ENCODE results near the gene ONECUT2.
A peak's percentile ranks its signal among the peaks of the same experiment; 100 is the strongest.

The ONECUT2 gene

DNA sequence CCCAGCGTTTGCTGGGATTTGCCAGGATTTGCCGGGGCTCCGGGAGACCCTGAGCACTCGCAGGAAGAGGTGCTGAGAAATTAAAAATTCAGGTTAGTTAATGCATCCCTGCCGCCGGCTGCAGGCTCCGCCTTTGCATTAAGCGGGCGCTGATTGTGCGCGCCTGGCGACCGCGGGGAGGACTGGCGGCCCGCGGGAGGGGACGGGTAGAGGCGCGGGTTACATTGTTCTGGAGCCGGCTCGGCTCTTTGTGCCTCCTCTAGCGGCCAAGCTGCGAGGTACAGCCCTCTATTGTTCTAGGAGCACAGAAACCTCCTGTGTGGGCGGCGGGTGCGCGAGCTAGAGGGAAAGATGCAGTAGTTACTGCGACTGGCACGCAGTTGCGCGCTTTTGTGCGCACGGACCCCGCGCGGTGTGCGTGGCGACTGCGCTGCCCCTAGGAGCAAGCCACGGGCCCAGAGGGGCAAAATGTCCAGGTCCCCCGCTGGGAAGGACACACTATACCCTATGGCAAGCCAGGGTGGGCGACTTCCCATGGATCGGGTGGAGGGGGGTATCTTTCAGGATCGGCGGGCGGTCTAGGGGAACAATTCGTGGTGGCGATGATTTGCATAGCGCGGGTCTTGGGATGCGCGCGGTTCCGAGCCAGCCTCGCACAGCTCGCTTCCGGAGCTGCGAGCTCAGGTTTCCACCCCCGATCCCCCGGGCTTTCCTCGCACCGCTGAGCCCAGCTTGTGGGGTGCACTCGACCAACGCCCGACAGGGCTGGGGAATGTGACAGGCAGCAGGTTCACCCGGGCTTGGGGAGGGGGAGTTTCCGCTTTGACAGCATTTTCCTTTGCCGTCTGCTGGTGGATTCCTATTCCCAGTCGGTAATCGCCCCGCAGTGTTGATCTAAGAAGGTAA, 2.8 kb downstream of the ONECUT2 start:
- peak overlapping the region; percentile 29 for H3K27ac Mint-ChIP-seq
- peaks cover 10% of the 10 kb centered on the region for H3K36me3 Mint-ChIP-seq
- H3K4me1 Mint-ChIP-seq, result peaks cover 35% of the 10 kb centered on the region
- H3K27me3 Mint-ChIP-seq, result peaks cover 88% of the 10 kb centered on the region
- H3K9me3 Mint-ChIP-seq, result peaks cover 5% of the 10 kb centered on the region
- H3K4me3 Mint-ChIP-seq, result peak overlapping the region; percentile 47
- no peak for ATAC-seq

DNA sequence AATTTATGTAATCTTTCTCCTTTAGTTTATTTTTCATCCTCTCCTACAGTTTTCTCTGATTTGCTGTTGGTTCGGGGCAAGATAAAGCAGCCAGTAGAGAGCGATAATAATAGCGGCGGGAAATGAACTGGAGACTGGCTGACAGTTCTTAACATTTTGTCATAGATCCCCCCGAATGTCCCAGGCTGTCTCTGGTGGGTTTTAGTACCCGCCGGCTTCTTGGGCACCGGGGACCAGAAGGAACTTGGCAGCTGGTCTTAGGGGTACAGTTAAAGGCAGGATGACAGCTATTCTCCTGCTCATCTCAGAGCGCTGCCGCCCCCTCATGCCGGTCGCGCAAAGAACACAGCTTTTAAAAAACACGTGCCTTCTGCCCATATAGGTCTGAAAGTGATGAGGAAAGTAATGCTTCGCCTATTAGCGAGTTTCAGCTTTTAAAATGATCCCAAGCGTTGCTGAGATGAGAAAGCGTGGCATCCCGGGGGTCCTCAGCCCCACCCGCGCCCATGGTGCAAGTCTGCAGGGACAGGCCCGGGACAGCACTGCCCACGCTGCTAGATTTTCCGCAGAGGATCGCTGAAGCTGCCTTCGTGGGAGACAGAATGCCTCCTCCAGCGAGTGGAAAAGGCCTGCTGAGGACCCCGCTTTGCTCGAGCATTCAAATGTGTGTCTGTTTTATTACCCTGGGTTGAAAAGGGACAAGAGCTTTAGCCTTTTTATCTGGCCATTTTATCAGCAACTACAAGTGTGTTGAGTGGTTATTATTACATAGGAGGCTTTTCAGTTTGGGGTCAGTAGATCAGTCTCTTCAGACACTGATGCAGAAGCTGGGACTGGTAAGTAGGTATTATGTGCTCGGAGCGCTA, 3.8 kb downstream of the ONECUT2 start:
- no peak for ATAC-seq
- H3K27ac Mint-ChIP-seq, result no peak overlapping the region
- H3K9me3 Mint-ChIP-seq, result peaks cover 5% of the 10 kb centered on the region
- peaks cover 88% of the 10 kb centered on the region for H3K27me3 Mint-ChIP-seq
- peaks cover 10% of the 10 kb centered on the region for H3K36me3 Mint-ChIP-seq
- H3K4me3 Mint-ChIP-seq, result no peak overlapping the region
- peaks cover 32% of the 10 kb centered on the region for H3K4me1 Mint-ChIP-seq

DNA sequence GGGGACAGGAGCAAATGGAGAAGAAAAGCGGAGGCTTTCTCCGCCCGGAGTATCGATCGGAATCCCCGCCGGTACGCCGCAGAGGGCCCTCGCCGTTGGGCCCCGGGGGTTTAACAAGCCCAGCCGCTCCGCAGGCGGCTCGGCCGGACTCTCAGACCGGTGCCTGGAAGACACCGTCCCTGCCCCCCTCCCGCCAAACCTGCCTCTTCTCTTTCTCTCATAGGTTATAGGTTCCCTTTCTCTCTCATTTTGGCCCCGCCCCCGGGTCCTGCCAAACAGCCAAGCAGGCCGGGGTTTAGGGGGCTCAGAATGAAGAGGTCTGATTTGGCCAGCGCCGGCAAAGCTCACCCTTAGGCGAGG, 4.4 kb downstream of the ONECUT2 start:
- peaks cover 5% of the 10 kb centered on the region for H3K9me3 Mint-ChIP-seq
- peaks cover 88% of the 10 kb centered on the region for H3K27me3 Mint-ChIP-seq
- H3K36me3 Mint-ChIP-seq, result peaks cover 10% of the 10 kb centered on the region
- H3K4me1 Mint-ChIP-seq, result peaks cover 26% of the 10 kb centered on the region
- H3K27ac Mint-ChIP-seq, result no peak overlapping the region
- no peak overlapping the region for H3K4me3 Mint-ChIP-seq
- ATAC-seq, result no peak

DNA sequence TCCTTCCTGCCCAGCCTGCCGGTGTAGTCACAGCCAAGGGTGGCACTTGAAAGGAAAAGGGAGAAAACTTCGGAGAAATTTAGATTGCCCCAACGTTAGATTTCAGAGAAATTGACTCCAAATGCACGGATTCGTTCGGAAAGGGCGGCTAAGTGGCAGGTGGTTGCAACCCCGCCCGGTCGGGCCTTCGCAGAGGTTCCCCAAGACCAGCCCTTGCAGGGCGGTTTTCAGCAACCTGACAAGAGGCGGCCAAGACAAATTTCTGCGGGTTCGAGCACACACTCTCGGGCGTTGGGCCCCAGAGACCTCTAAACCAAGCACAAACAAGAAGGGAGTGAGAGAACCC, 4.8 kb downstream of the ONECUT2 start:
- Mint-ChIP-seq H3K27ac (no peak overlapping the region), H3K4me3 (no peak overlapping the region), H3K27me3 (peaks cover 88% of the 10 kb centered on the region), H3K9me3 (peaks cover 5% of the 10 kb centered on the region), H3K4me1 (peaks cover 26% of the 10 kb centered on the region), H3K36me3 (peaks cover 10% of the 10 kb centered on the region)
- no peak for ATAC-seq

DNA sequence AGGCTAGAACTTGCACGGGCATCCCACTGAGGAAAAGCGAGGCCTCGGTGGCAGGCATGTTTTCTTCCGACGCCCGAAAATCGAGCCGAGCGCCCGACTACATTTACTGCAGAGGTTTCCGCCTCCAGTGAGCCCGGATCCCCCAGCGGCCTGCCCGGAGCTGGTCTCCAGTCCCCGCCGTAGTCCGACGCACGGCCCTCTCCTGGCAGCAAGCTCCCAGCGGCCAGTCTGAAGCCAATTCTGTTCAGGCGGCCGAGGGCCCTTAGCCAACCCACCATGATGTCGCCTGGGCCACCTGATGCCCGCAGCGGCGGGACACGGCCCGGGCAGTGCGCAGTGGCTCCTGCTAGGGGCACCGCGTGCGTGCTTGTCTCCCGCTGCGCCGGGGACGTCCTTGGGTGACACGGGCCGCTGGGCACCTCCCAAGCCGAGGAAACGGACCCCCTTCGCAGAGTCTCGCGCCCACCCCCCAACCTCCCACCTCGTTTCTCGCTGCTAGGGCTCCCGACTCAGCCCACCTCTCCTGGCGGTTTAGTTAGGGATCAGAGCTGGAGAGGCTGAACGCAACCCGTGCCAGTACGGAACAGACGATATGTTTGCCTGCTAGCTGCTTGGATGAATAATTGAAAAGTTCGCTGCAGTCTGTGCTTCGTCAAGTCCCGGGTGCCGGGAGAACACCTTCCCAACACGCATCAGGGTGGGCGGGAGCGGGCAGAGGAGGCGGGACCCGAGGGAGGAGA, 5.3 kb downstream of the ONECUT2 start:
- peaks cover 5% of the 10 kb centered on the region for H3K9me3 Mint-ChIP-seq
- H3K27ac Mint-ChIP-seq, result no peak overlapping the region
- peaks cover 26% of the 10 kb centered on the region for H3K4me1 Mint-ChIP-seq
- no peak overlapping the region for H3K4me3 Mint-ChIP-seq
- H3K27me3 Mint-ChIP-seq, result peaks cover 94% of the 10 kb centered on the region
- ATAC-seq, result no peak
- peaks cover 10% of the 10 kb centered on the region for H3K36me3 Mint-ChIP-seq

DNA sequence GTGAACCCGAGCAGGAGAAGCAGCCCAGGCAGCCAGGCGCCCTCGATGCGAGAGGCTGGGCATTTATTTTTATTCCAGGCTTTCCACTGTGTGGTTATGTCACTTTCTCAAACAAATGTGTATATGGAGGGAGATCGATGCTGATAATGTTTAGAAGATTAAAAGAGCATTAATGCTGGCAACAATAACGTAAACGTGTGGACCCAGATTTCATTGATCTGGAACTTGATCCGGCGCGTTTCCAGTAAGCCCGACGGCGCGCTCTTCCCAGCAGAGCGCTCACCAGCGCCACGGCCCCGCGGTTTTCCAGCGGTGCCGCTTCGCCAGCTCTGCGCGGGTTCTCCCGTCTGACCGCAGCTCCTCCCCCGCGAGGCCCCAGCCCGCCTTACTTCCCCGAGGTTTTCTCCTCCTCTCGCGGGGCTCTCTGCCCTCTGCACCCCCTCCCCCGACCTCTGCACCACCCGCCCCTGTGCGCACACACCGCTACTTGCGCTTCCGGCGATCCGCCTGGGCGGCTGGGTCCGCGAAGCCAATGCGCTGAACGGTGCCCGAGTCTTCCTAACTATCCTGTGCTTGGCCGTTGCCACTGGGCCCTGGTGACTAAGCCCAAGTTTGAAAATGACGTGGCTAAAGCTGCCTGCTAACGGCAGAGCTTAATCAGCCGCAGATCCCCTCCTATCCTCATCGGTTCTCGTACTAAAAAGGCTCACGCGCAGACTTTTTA, 6.1 kb downstream of the ONECUT2 start:
- no peak for ATAC-seq
- Mint-ChIP-seq H3K4me3 (peak overlapping the region; percentile 70), H3K4me1 (peaks cover 26% of the 10 kb centered on the region), H3K9me3 (peaks cover 5% of the 10 kb centered on the region), H3K27me3 (peaks cover 94% of the 10 kb centered on the region), H3K27ac (no peak overlapping the region), H3K36me3 (peaks cover 10% of the 10 kb centered on the region)

DNA sequence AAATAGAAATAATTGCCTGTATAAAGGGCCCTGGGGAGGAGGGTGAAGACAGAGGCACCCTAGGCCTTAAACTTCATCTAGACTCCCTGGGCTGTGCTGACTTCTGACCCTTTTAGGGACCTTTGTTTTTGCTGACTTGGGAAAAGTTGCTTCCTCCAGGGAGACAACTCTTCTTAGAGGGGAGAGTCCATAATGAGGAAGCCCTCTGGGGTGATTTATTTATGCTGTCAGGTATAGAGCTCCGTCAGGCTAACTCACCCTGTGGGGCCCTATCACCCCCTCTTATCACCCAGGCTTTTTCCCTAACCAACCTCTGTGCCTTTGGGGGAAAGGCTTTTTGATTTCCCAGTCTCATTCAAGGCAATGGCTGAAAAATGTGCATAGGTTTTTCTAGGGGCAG, 8.1 kb downstream of the ONECUT2 start:
- Mint-ChIP-seq H3K27me3 (peaks cover 94% of the 10 kb centered on the region), H3K4me1 (peaks cover 9% of the 10 kb centered on the region), H3K27ac (no peak overlapping the region), H3K36me3 (no peaks in the 10 kb centered on the region), H3K4me3 (no peak overlapping the region), H3K9me3 (no peaks in the 10 kb centered on the region)
- ATAC-seq, result no peak

DNA sequence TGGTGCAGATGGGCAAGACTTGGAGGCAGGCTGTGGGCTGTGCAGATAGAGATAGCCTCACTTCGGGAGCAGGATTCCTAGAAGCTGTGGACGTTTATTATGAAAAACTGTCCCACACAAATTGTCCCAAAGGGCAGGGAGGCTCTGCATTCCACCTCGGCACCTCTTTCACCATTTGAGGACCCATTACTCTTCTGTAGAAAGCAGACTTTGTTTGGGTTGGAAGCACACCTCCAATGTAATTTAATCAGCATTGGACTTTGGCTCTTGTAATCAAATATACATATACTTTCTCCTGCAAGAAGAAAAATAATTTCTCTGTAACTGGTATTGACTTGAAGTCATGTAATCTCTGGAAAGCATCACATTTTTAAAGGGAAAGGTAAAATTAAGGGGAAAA, 8.5 kb downstream of the ONECUT2 start:
- H3K9me3 Mint-ChIP-seq, result no peaks in the 10 kb centered on the region
- ATAC-seq, result no peak

DNA sequence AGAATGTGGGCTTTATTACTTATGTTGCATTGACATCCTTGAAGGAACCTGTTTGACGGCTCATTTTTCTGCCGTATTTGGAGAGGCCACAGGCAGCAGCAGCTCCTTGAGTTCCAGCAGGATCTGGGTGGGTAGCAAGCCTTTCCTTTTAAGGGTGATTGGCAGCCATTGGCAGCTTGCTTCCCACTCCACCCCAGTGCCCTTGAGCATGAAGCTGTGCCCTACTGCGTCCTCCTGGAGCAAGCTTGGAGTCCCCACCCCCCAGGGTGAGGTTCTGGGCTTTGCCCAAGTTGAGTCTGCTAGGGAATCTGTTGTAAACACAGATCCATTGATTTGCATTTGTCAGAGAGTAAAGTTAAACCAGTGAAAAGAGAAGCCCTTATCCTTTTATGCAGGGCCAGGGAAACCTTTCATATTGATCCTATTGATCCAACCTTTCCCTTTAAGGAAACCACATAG, 9.2 kb downstream of the ONECUT2 start:
- no peak for ATAC-seq
- no peak overlapping the region for H3K4me3 Mint-ChIP-seq
- H3K27me3 Mint-ChIP-seq, result peaks cover 94% of the 10 kb centered on the region
- no peaks in the 10 kb centered on the region for H3K9me3 Mint-ChIP-seq
- peaks cover 8% of the 10 kb centered on the region for H3K4me1 Mint-ChIP-seq
- H3K27ac Mint-ChIP-seq, result no peak overlapping the region
- H3K36me3 Mint-ChIP-seq, result no peaks in the 10 kb centered on the region

More for the DNA sequence above, 8.5 kb downstream of the ONECUT2 start:
- Mint-ChIP-seq H3K4me1 (peaks cover 8% of the 10 kb centered on the region), H3K27ac (no peak overlapping the region), H3K27me3 (peaks cover 94% of the 10 kb centered on the region), H3K4me3 (no peak overlapping the region), H3K36me3 (no peaks in the 10 kb centered on the region)

DNA sequence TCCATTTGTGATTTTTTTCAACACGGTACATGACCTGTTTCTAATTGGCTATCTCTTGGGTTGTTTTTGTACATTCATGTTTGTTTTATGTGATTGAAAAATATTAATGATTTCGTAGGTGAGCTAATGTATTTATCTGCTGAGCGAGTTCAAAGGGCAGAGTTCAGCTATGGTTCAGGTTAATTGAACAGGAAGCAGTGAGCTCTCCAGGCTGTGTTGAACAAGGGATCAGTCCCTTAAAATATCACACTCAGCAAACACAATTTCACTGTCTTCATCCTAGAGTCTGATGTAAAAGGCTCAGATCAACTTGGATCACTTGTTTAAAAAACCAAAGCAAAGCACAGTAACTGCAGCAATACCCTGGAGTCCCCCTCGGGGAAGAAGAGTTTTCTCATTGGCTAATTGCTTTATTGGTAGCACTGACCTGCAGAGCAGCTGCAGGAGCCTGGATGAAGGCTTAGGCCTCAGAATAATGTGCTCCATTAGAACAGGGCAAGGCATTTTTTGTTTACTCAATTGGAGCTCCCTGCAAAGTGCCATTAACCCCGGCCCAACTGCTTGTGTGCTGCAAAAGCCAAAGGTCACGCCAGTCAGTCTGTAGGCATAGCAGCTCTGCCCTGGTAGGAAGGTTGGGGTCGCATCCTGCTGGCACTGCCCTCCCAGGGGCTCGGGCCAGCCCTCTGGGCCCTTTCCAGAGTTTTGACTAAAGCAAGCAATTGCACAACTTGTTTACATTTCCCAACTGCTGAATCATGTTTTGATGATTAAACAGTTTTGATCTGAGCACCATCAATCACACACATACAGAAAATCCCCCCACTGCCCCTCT, 10.5 kb downstream of the ONECUT2 start:
- no peak overlapping the region for H3K27ac Mint-ChIP-seq
- peaks cover 8% of the 10 kb centered on the region for H3K4me1 Mint-ChIP-seq
- H3K4me3 Mint-ChIP-seq, result no peak overlapping the region
- no peaks in the 10 kb centered on the region for H3K36me3 Mint-ChIP-seq
- no peak for ATAC-seq
- peaks cover 95% of the 10 kb centered on the region for H3K27me3 Mint-ChIP-seq
- H3K9me3 Mint-ChIP-seq, result no peaks in the 10 kb centered on the region

DNA sequence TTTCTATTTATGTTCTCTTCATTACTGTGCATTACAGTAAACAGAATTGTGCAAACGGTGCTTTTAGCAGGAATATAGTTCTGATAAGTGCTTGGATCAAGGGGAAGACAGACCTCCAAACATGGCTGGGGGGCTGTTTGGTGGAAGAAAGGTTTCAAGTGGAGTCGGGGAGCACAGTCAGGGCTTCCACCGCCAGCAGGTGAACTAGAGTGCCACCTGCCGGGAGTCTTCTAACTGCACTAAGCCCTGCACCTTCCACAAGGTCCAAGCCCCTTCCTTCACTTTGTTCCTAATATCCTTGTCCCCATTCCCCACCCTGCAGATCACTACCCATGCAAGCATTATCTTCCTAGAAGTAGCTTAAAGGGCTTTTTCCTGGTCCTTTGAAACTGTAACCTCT, 11.1 kb downstream of the ONECUT2 start:
- peaks cover 91% of the 10 kb centered on the region for H3K27me3 Mint-ChIP-seq
- ATAC-seq, result no peak
- H3K4me3 Mint-ChIP-seq, result no peak overlapping the region
- no peaks in the 10 kb centered on the region for H3K36me3 Mint-ChIP-seq
- H3K9me3 Mint-ChIP-seq, result no peaks in the 10 kb centered on the region
- H3K27ac Mint-ChIP-seq, result no peak overlapping the region
- H3K4me1 Mint-ChIP-seq, result peaks cover 5% of the 10 kb centered on the region

DNA sequence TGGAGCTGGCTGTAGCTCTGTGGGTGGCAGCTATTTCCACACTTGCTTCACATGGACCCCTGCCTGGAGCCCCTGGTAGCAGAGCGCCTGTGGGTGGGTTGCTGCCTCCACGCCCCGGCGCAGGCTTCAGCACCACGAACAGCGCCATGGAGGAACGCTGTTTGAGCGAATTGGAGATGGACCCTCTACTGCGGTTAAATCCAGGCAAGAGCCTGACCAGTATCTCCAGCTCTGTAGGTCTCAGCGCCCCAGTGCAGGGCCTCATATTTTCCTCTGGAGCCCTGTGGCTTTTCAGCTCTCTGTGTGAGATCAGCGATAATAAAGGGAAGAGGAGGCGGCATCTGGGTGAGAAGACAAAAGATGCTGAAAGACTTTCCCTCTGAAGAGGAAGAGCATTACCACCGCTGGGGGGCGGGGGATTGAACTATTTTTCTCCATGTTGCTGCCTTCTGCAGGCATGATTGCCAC, 12.0 kb downstream of the ONECUT2 start:
- Mint-ChIP-seq H3K36me3 (no peaks in the 10 kb centered on the region), H3K4me3 (no peak overlapping the region)
- no peak for ATAC-seq

DNA sequence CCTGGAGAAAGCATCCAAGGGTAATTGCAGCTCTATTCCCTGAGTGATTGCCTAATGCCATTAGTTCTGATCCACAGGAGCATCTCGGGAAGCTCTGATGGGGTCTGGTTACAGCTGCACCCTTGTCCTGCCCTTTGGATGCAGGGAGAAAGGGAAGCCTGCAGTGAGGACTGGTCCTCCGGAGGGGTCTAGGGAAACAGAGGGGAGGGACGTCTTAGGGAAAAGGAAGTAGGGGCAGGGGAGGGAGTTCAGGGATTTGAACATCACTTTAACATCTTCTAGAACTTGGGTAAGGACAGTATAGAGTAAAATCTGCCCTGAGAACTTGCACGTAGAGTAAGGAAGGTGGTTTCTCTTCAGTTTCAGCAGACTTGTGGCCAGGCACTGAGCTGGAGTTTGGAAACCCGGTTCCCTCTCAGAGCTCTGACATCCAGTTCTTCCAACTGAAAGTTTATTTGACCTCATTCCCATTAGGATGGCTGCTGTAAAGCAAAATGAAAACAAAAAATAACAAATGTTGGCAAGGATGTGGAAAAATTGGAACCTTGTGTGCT, 20.5 kb downstream of the ONECUT2 start:
- H3K9me3 Mint-ChIP-seq, result peaks cover 5% of the 10 kb centered on the region
- peaks cover 40% of the 10 kb centered on the region for H3K27me3 Mint-ChIP-seq
- no peak overlapping the region for H3K27ac Mint-ChIP-seq
- no peak overlapping the region for H3K4me3 Mint-ChIP-seq
- no peaks in the 10 kb centered on the region for H3K36me3 Mint-ChIP-seq
- no peak for ATAC-seq
- no peaks in the 10 kb centered on the region for H3K4me1 Mint-ChIP-seq

More for the DNA sequence above, 12.0 kb downstream of the ONECUT2 start:
- Mint-ChIP-seq H3K27ac (no peak overlapping the region), H3K27me3 (peaks cover 82% of the 10 kb centered on the region), H3K4me1 (no peaks in the 10 kb centered on the region), H3K9me3 (no peaks in the 10 kb centered on the region)

Measured in stimulated activated memory B cell treated with anti-CD40 and anti-IgM and Interleukin-4, amounts not matched to agents 10 μg/mL and 1 μg/mL and 100 μg/mL, for 72 hours (primary cell).